CD4-positive, alpha-beta T cell treated with Interleukin-4 for 1 hour (primary cell): Measurements from ENCODE around the gene MVP.
A peak's percentile ranks its signal among the peaks of the same experiment; 100 is the strongest.
"Not testable (repeated sequence)": the region's sequence is repeated elsewhere in the genome, so short reads cannot be mapped to it uniquely, and the experiment has no call there.

Experiments used
- DNase-seq, 2 donors: peaks; one replicate each; pipeline ENCODE4 v3.0.0-alpha.2; 2020 to 2022

MVP gene

GRCh38 chr16:29820271-29820701 is at the start of gene MVP:
MVP (plus strand) TSS chr16:29820462; CDS start chr16:29830550, 10,088 bp downstream.
- DNase-seq = peak; percentile 46 to 50

GRCh38 chr16:29772330-29772729 is 47.9 kb upstream of the MVP start:
- not testable (repeated sequence) for DNase-seq

- DNase-seq = no peak
Observed at GRCh38 chr16:29774730-29775129, 45.5 kb upstream of the MVP start.

GRCh38 chr16:29775742-29776408 is 44.4 kb upstream of the MVP start:
- DNase-seq = no peak

- no peak for DNase-seq
Observed at GRCh38 chr16:29777576-29778350, 42.5 kb upstream of the MVP start, which contains the start of gene ZG16. ZG16 (plus strand) TSS chr16:29778256; CDS start chr16:29779267, 1,011 bp downstream.

- no peak for DNase-seq
Observed at GRCh38 chr16:29779474-29779873, 40.8 kb upstream of the MVP start.

GRCh38 chr16:29783094-29783953 is 36.9 kb upstream of the MVP start:
- DNase-seq = not testable (repeated sequence)

GRCh38 chr16:29784157-29784556 is 36.1 kb upstream of the MVP start:
- DNase-seq = peak in 1 of 2 donors; percentile 37

GRCh38 chr16:29784901-29785500 is 35.3 kb upstream of the MVP start:
- peak; percentile 81 to 82 for DNase-seq

- DNase-seq = not testable (repeated sequence)
Observed at GRCh38 chr16:29787155-29787554, 33.1 kb upstream of the MVP start.

- DNase-seq = no peak
Observed at GRCh38 chr16:29789775-29790182, 30.5 kb upstream of the MVP start.

GRCh38 chr16:29790183-29790948 is 29.9 kb upstream of the MVP start, which contains the start of gene KIF22:
KIF22 (plus strand) TSS chr16:29790751; CDS start chr16:29790760, 9 bp downstream.
- DNase-seq = peak; percentile 100

- peak in 1 of 2 donors; percentile 34 for DNase-seq
Observed at GRCh38 chr16:29790949-29791844, 29.1 kb upstream of the MVP start.

GRCh38 chr16:29791845-29792807 is 28.1 kb upstream of the MVP start:
- DNase-seq = no peak

GRCh38 chr16:29793153-29793552 is 27.1 kb upstream of the MVP start:
- DNase-seq = not testable (repeated sequence)

- DNase-seq = no peak
Observed at GRCh38 chr16:29794231-29794710, 26.0 kb upstream of the MVP start.

GRCh38 chr16:29802416-29802935 is 17.8 kb upstream of the MVP start:
- DNase-seq = no peak

- DNase-seq = no peak
Observed at GRCh38 chr16:29804020-29804419, 16.2 kb upstream of the MVP start.
